ENCODE data around the gene CALML5.

- TF ChIP-seq, protein P1, sequence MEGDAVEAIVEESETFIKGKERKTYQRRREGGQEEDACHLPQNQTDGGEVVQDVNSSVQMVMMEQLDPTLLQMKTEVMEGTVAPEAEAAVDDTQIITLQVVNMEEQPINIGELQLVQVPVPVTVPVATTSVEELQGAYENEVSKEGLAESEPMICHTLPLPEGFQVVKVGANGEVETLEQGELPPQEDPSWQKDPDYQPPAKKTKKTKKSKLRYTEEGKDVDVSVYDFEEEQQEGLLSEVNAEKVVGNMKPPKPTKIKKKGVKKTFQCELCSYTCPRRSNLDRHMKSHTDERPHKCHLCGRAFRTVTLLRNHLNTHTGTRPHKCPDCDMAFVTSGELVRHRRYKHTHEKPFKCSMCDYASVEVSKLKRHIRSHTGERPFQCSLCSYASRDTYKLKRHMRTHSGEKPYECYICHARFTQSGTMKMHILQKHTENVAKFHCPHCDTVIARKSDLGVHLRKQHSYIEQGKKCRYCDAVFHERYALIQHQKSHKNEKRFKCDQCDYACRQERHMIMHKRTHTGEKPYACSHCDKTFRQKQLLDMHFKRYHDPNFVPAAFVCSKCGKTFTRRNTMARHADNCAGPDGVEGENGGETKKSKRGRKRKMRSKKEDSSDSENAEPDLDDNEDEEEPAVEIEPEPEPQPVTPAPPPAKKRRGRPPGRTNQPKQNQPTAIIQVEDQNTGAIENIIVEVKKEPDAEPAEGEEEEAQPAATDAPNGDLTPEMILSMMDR (tag by site-specific recombination; IDR thresholded peaks at IDR 0.05) = no peak
- no peak for TF ChIP-seq SP2 (tag by site-specific recombination; IDR thresholded peaks at IDR 0.05)
- no peak for TF ChIP-seq ZNF26 (tag by site-specific recombination; IDR thresholded peaks at IDR 0.05)
Observed at GRCh38 chr10:5461203-5461588, 38.2 kb downstream of the CALML5 start.
